Ascending aorta (tissue), 2 donors: ENCODE data around the gene SEBOX. TPM values are rescaled to one million over a fixed set of nuclear protein-coding genes. Genes with fewer than 3 reads are reported as not detected.

Source experiments
- DNase-seq, 2 donors: peaks; one replicate each; pipeline ENCODE4 v3.0.0-alpha.2; 2019; ENCODE audit warnings: low spot score in 2 of 2
- H3K27ac ChIP-seq, 2 donors: fragments of 200-600 bp; sonication (generic); one replicate each; pipeline ENCODE4 v1.5.1; 2016 to 2017; ENCODE audit warnings: mild to moderate bottlenecking in 1 of 2
- H3K27me3 ChIP-seq: fragments of 200-600 bp; sonication (generic); one replicate; pipeline ENCODE4 v1.5.1; 2017
- H3K36me3 ChIP-seq, 2 donors: fragments of 200-600 bp; sonication (generic); one replicate each; pipeline ENCODE4 v1.5.1; 2016
- H3K4me1 ChIP-seq, 2 donors: fragments of 200-600 bp; sonication (generic); one replicate each; pipeline ENCODE4 v1.5.1; 2016 to 2017; ENCODE audit warnings: mild to moderate bottlenecking in 1 of 2
- H3K4me3 ChIP-seq, 2 donors: fragments of 200-600 bp; sonication (generic); one replicate each; pipeline ENCODE4 v1.5.1; 2016 to 2017; ENCODE audit warnings: mild to moderate bottlenecking in 1 of 2
- H3K9me3 ChIP-seq, 2 donors: fragments of 200-600 bp; sonication (generic); one replicate each; pipeline ENCODE4 v1.5.1; 2016
- CTCF ChIP-seq, 3 experiments: fragments of 200-600 bp in 2 of 3; fragments of 450-650 bp in 1 of 3; sonication (generic) in 2 of 3; IDR thresholded peaks; one replicate each; pipeline ENCODE4 v1.5.1; 2016 to 2019; ENCODE audit warnings: antibody characterized with exemption in 3 of 3, mild to moderate bottlenecking in 1 of 3, moderate library complexity in 1 of 3
- intact Hi-C: fragments of 100-400 bp; cut with DNase I; formaldehyde crosslinking; loops from one replicate; pipeline ENCODE4 v1.15.1; 2023
- total RNA-seq: library from RNA; depleted of rRNA; stranded (reverse); fragments of >200 nt; gene quantifications from one replicate; pipeline ENCODE4 v1.1.0, GENCODE V29; 2016

SEBOX gene
- total RNA-seq, 1 donor from 2014 or later: not detected

- Histone ChIP-seq H3K27ac (no peak overlapping the region), H3K36me3 (peaks cover 4 to 5% of the 10 kb centered on the region in 2 donors), H3K4me3 (no peak overlapping the region), H3K27me3 (no peaks in the 10 kb centered on the region), H3K4me1 (no peaks in the 10 kb centered on the region), H3K9me3 (no peaks in the 10 kb centered on the region)
- DNase-seq: no peak
- TF ChIP-seq CTCF (IDR thresholded peaks at IDR 0.05): no peak
- intact Hi-C loops: no loop called here
Measured at GRCh38 chr17:28379814-28380801, 15.1 kb upstream of the SEBOX start.

GRCh38 chr17:28372945-28373274, 7.9 kb upstream of the SEBOX start:
- Histone ChIP-seq H3K9me3 (no peaks in the 10 kb centered on the region), H3K36me3 (no peaks in the 10 kb centered on the region), H3K4me1 (peaks cover 12% of the 10 kb centered on the region in 2 donors), H3K27me3 (no peaks in the 10 kb centered on the region), H3K4me3 (peak overlapping the region; percentile 70 to 77), H3K27ac (no peak overlapping the region)
- no peak for TF ChIP-seq CTCF (IDR thresholded peaks at IDR 0.05)
- intact Hi-C loops: no loop called here
- DNase-seq: no peak

DNA sequence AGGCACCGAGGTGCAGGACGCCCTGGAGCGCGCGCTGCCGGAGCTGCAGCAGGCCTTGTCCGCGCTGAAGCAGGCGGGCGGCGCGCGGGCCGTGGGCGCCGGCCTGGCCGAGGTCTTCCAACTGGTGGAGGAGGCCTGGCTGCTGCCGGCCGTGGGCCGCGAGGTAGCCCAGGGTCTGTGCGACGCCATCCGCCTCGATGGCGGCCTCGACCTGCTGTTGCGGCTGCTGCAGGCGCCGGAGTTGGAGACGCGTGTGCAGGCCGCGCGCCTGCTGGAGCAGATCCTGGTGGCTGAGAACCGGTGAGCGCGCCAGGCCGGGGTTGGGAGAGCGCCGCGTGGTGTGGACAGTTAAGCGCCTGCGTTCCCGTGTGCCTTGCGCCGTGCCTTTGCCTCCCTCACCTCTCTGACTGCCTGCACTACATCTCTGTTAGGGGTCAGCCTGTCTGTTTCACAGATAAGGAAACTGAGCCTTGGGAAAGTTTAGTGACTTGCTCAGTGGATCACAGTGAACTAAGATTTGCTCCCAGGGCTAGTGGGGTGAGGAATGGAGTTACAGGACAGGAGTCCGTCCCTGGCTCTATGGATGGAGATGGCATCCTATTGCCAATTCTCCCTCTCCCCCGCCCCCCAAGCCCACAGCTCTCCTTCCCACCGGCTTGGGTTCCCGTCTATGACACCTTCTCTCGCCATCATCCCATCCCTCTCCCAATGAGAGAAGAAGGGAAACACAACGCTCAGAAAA, 7.4 kb upstream of the SEBOX start:
- peaks cover 12% of the 10 kb centered on the region in 2 donors for H3K4me1 ChIP-seq
- H3K36me3 ChIP-seq: no peaks in the 10 kb centered on the region
- DNase-seq: no peak
- H3K4me3 ChIP-seq: peak overlapping the region; percentile 70 to 77
- intact Hi-C loops: no loop called here
- no peak for TF ChIP-seq CTCF (IDR thresholded peaks at IDR 0.05)
- H3K27ac ChIP-seq: peak overlapping the region; percentile 75 to 86
- no peaks in the 10 kb centered on the region for H3K27me3 ChIP-seq
- no peaks in the 10 kb centered on the region for H3K9me3 ChIP-seq

DNA sequence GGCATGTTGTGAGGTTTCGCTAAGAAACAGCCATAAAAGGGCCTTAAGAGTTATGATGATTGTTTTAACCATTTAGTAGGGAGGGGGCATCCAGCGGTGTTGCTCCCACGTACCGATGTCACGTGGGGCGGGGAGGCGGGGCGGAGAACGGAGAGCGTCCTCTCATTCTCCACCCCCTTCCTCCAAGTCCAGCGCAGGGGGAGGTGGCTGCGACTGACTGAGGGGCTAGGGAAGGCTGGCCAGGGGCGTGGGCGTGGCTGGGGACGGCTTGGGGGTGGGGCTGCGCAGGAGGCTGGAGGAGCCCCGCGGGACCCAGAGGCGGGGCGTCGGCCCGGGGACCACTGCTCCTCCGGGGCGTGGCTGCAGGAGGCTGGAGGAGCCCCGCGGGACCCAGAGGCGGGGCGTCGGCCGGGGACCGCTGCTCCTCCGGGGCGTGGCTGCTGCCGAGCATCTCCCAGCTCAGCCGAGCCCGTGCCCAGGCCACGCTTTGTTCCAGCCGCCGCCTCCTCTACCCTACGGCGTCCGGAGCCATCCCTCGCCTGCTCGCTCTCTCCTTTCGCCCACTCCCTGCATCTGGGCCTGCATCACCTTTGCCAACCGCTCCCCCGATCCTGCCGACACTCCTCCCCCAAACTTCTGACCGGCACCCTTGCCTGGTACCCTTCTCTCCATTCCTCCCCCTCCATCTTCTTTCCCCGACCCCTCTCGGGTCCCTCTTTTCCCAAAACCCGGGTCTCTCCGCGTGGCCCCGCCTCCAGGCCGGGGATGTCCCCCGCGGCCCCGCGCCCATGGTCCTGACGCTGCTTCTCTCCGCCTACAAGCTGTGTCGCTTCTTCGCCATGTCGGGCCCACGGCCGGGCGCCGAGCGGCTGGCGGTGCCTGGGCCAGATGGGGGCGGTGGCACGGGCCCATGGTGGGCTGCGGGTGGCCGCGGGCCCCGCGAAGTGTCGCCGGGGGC, 6.5 kb upstream of the SEBOX start, which contains the start of gene SARM1:
Gene SARM1 (plus strand): TSS at position 450 of the 958 bp plus-strand sequence. CDS start 339 bp downstream, at position 789.
- peak; percentile 54 to 94 for DNase-seq
- TF ChIP-seq CTCF (IDR thresholded peaks at IDR 0.05): no peak
- no peaks in the 10 kb centered on the region for H3K27me3 ChIP-seq
- H3K4me3 ChIP-seq: peak within 1 kb of the TSS; percentile 70 to 77
- H3K9me3 ChIP-seq: no peaks in the 10 kb centered on the region
- no peaks in the 10 kb centered on the region for H3K36me3 ChIP-seq
- peak within 1 kb of the TSS; percentile 75 to 86 for H3K27ac ChIP-seq
- intact Hi-C loops: loop anchor here (1.0 kb wide), 1 partner anchor 36 kb away; the partner anchor contains the start of genes IFT20 and TNFAIP1
- H3K4me1 ChIP-seq: peaks cover 12% of the 10 kb centered on the region in 2 donors

DNA sequence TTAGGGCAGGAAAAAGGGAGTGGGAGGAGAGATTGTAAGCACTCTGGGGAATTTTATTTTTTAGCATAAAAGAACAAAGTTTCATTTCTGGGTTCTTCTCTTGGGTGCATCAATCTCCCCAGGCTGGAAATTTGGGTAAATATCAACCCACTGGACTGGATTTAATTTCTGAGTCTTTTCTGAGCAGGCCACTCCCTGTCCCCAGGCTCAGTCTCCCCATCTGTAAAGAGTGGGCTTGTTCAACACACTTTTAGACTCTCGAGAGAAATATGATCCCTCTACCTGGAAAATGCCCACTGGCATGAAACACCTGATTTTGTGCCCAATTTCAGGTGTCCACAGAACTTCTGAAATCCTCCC, 5.7 kb upstream of the SEBOX start:
- H3K36me3 ChIP-seq: no peaks in the 10 kb centered on the region
- H3K4me3 ChIP-seq: peak overlapping the region; percentile 70 to 77
- no peak for DNase-seq
- TF ChIP-seq CTCF (IDR thresholded peaks at IDR 0.05): no peak
- no peaks in the 10 kb centered on the region for H3K9me3 ChIP-seq
- peak overlapping the region; percentile 75 to 86 for H3K27ac ChIP-seq
- no peaks in the 10 kb centered on the region for H3K27me3 ChIP-seq
- peaks cover 12% of the 10 kb centered on the region in 2 donors for H3K4me1 ChIP-seq
- intact Hi-C loops: loop anchor here (1.0 kb wide), 1 partner anchor 35 kb away; the partner anchor contains the start of genes IFT20 and TNFAIP1
